GM12878 (cell line): ENCODE measurements around the gene PDE6B. TPM values are rescaled to one million over a fixed set of nuclear protein-coding genes. Genes with fewer than 3 reads are reported as not detected.

Experiments
- ASH2L ChIP-seq: fragments of 300-600, 200-600 bp; sonication (generic); IDR thresholded peaks from 2 replicates; pipeline ENCODE4 v1.6.1; 2017; ENCODE audit warnings: low read depth, mild to moderate bottlenecking, borderline replicate concordance
- ATF7 ChIP-seq: fragments of 450-650 bp; IDR thresholded peaks from 2 replicates; pipeline ENCODE4 v1.6.1; 2016; ENCODE audit warnings: low read depth, mild to moderate bottlenecking
- CBX3 ChIP-seq: fragments of 200-600 bp; sonication (generic); IDR thresholded peaks from 2 replicates; pipeline ENCODE4 v1.6.1; 2016; ENCODE audit warnings: low read depth, borderline replicate concordance
- CEBPB ChIP-seq, 2 experiments: fragments of 150-350 bp in 1 of 2; IDR thresholded peaks; 2 replicates each; pipeline ENCODE4 v1.6.1; 2012 to 2014; ENCODE audit warnings: low read depth in 2 of 2, low read length in 2 of 2, borderline replicate concordance in 1 of 2, inconsistent platforms in 1 of 2
- GATAD2B ChIP-seq: fragments of 450-650 bp; conservative IDR thresholded peaks from 2 replicates; pipeline ENCODE4 v1.6.1; 2017; ENCODE audit warnings: low read depth, mild to moderate bottlenecking, moderate library complexity
- HDAC6 ChIP-seq: fragments of 200-600 bp; sonication (generic); IDR thresholded peaks from one replicate; pipeline ENCODE4 v1.8.0; 2017; ENCODE audit warnings: antibody characterized with exemption; ENCODE audit not compliant: unreplicated experiment
- IKZF1 ChIP-seq: fragments of 450-650 bp; conservative IDR thresholded peaks from 2 replicates; pipeline ENCODE4 v1.6.1; 2017; ENCODE audit warnings: antibody characterized with exemption, mild to moderate bottlenecking
- IRF4 ChIP-seq: IDR thresholded peaks from 2 replicates; pipeline ENCODE4 v1.6.1; 2011; ENCODE audit warnings: low read depth, low read length
- IRF5 ChIP-seq: fragments of 450-650 bp; IDR thresholded peaks from 2 replicates; pipeline ENCODE4 v1.6.1; 2017; ENCODE audit warnings: borderline replicate concordance
- KDM1A ChIP-seq: fragments of 200-600 bp; sonication (generic); IDR thresholded peaks from 2 replicates; pipeline ENCODE4 v1.6.1; 2016; ENCODE audit warnings: borderline replicate concordance
- KLF5 ChIP-seq: fragments of 450-650 bp; IDR thresholded peaks from 2 replicates; pipeline ENCODE4 v1.6.1; 2014; ENCODE audit warnings: mild to moderate bottlenecking; ENCODE audit not compliant: partially characterized antibody
- MLLT1 ChIP-seq: fragments of 450-650 bp; IDR thresholded peaks from 2 replicates; pipeline ENCODE4 v1.6.1; 2016; ENCODE audit warnings: mild to moderate bottlenecking
- NFYA ChIP-seq: IDR thresholded peaks from 2 replicates; pipeline ENCODE4 v1.6.1; 2011; ENCODE audit warnings: low read depth, mild to moderate bottlenecking, low read length, improper control_type of control experiment, borderline replicate concordance
- NFYB ChIP-seq: IDR thresholded peaks from 2 replicates; pipeline ENCODE4 v1.6.1; 2011; ENCODE audit warnings: low read depth, mild to moderate bottlenecking, low read length, improper control_type of control experiment, moderate library complexity; ENCODE audit not compliant: insufficient read depth
- NRF1 ChIP-seq: conservative IDR thresholded peaks from 2 replicates; pipeline ENCODE4 v1.6.1; 2011; ENCODE audit warnings: mild to moderate bottlenecking, low read depth, low read length, improper control_type of control experiment
- POLR2AphosphoS2 ChIP-seq: IDR thresholded peaks from 2 replicates; pipeline ENCODE4 v1.6.1; 2011; ENCODE audit warnings: low read depth, mild to moderate bottlenecking, low read length, improper control_type of control experiment, moderate library complexity
- RCOR1 ChIP-seq: conservative IDR thresholded peaks from 2 replicates; pipeline ENCODE4 v1.6.1; 2012; ENCODE audit warnings: low read depth, low read length, improper control_type of control experiment
- RELB ChIP-seq: fragments of 450-650 bp; IDR thresholded peaks from 2 replicates; pipeline ENCODE4 v1.6.1; 2017; ENCODE audit warnings: low read depth, mild to moderate bottlenecking, moderate library complexity
- RUNX3 ChIP-seq: IDR thresholded peaks from 2 replicates; pipeline ENCODE4 v1.6.1; 2012; ENCODE audit warnings: low read length, inconsistent platforms
- TARDBP ChIP-seq: IDR thresholded peaks from 2 replicates; pipeline ENCODE4 v1.6.1; 2016; ENCODE audit warnings: borderline replicate concordance
- TBL1XR1 ChIP-seq: IDR thresholded peaks from 2 replicates; pipeline ENCODE4 v1.6.1; 2012; ENCODE audit warnings: low read depth, low read length, improper control_type of control experiment
- TCF3 ChIP-seq: IDR thresholded peaks from 2 replicates; pipeline ENCODE4 v1.6.1; 2012; ENCODE audit warnings: low read depth, mild to moderate bottlenecking, low read length, borderline replicate concordance; ENCODE audit not compliant: insufficient read depth
- YY1 ChIP-seq: IDR thresholded peaks from 2 replicates; pipeline ENCODE4 v1.6.1; 2011; ENCODE audit warnings: low read depth, mild to moderate bottlenecking, low read length
- ZNF217 ChIP-seq: fragments of 450-650 bp; IDR thresholded peaks from 2 replicates; pipeline ENCODE4 v1.6.1; 2017; ENCODE audit warnings: antibody characterized with exemption, mild to moderate bottlenecking
- polyA plus RNA-seq, 11 experiments: library from polyadenylated mRNA; depleted of rRNA in 4 of 11; unstranded in 6 of 11; stranded (reverse) in 5 of 11; fragments of >200 nt; fragmentation: Nextera tagmentation in 4 of 11; fragmentation: Illumina TruSeq in 1 of 11; extraction: Ambion mirVana in 4 of 11; extraction: Trizol in 1 of 11; gene quantifications; 1 replicate in 1 of 11; 2 replicates in 10 of 11; pipeline versions ENCODE4 v1.2.1 to v1.2.3, GENCODE V29; 2011 to 2016; ENCODE audit warnings: inconsistent platforms in 2 of 11, missing spikeins in 2 of 11, low read depth in 1 of 11
- total RNA-seq, 4 experiments: library from RNA; depleted of rRNA in 3 of 4; stranded (reverse); fragments of >200 nt in 3 of 4; fragmentation: Illumina TruSeq in 1 of 4; extraction: Trizol in 1 of 4; gene quantifications; 2 replicates each; pipeline versions ENCODE4 v1.2.1 to v1.2.3, GENCODE V29; 2013 to 2021
- TF ChIP-seq, protein P1 (sequence below): IDR thresholded peaks from 2 replicates; pipeline ENCODE4 v1.6.1; 2011; ENCODE audit warnings: mild to moderate bottlenecking, low read depth, low read length, moderate library complexity; ENCODE audit not compliant: insufficient replicate concordance

Gene PDE6B
- total and polyA plus RNA-seq, 10 of the 15 experiments (the other 5 are each of a cell fraction or from before 2014, with no cell fraction given) = 2.6 to 6.4 (median 3.8) TPM

GRCh38 chr4:705278-706082, 80.1 kb downstream of the PDE6B start, which contains the start of gene PCGF3 (continued):
- TF ChIP-seq MLLT1 (no peak), IKZF1 (peak; percentile 69), CBX3 (no peak), ZNF217 (no peak), KLF5 (no peak), RCOR1 (no peak), TARDBP (no peak), NRF1 (peak; percentile 54), ATF7 (no peak), RELB (no peak), TBL1XR1 (no peak), TCF3 (no peak), CEBPB (IDR thresholded peaks at IDR 0.05; ENCODE audit: borderline replicate concordance in 1 of 2, low read depth in 2 of 2, low read length in 2 of 2) (no peak), NFYA (no peak), POLR2AphosphoS2 (no peak), KDM1A (no peak), NFYB (no peak), YY1 (no peak), GATAD2B (peak; percentile 84), ASH2L (no peak), HDAC6 (no peak), IRF5 (no peak), RUNX3 (no peak), IRF4 (no peak)
- TF ChIP-seq, protein P1, sequence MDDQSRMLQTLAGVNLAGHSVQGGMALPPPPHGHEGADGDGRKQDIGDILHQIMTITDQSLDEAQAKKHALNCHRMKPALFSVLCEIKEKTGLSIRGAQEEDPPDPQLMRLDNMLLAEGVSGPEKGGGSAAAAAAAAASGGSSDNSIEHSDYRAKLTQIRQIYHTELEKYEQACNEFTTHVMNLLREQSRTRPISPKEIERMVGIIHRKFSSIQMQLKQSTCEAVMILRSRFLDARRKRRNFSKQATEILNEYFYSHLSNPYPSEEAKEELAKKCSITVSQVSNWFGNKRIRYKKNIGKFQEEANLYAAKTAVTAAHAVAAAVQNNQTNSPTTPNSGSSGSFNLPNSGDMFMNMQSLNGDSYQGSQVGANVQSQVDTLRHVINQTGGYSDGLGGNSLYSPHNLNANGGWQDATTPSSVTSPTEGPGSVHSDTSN = peak; percentile 88
